ENCODE measurements around the gene ZNF175. TPM values are rescaled to one million over a fixed set of nuclear protein-coding genes. Genes with fewer than 3 reads are reported as not detected.

ZNF175 gene
- total and polyA plus RNA-seq, 9 of the 15 experiments (the other 6 are each of a cell fraction or from before 2014, with no cell fraction given), result 3.7 to 37.9 (median 14.0) TPM

GRCh38 chr19:51552996-51553725 is 17.9 kb upstream of the ZNF175 start:
- intact Hi-C loops (cut with micrococcal nuclease) (loop anchor here (2.0 to 5.0 kb wide), 2 partner anchors 14 to 54 kb away; no protein-coding TSS in a partner anchor), in situ Hi-C loops (cut with MboI) (no loop called here)
- Histone ChIP-seq H3K9ac (ENCODE audit: insufficient read depth in 1 of 2, low read depth in 2 of 2, low read length in 2 of 2) (peak overlapping the region in 1 of 2 experiments; percentile 2; a peak in 2 of 4 replicates), H3K9me3 (replicated peaks; ENCODE audit: control insufficient read depth, insufficient read depth, low read depth, low read length) (no peaks in the 10 kb centered on the region), H2AFZ (ENCODE audit: low read depth, low read length) (no peak overlapping the region), H3K27me3 (ENCODE audit: control insufficient read depth in 2 of 2, insufficient read depth in 2 of 2, low read length in 2 of 2) (no peaks in the 10 kb centered on the region), H3K4me2 (ENCODE audit: insufficient read depth, low read length) (peak overlapping the region; percentile 98), H3K4me1 (replicated peaks in 1 of 2; ENCODE audit: control insufficient read depth in 2 of 2, insufficient read depth in 2 of 2, low read length in 2 of 2) (peaks cover 23% of the 10 kb centered on the region in 2 experiments), H3K27ac (ENCODE audit: extremely low read depth, low read depth, low read length) (no peak overlapping the region), H3K79me2 (ENCODE audit: control insufficient read depth, insufficient read depth, low read length) (peaks cover 77% of the 10 kb centered on the region), H3K36me3 (ENCODE audit: control insufficient read depth, insufficient read depth, low read length) (peaks cover 14% of the 10 kb centered on the region; the same call in 2 of the 3 replicates), H3K4me3 (peak overlapping the region; percentile 51), H3K9me1 (ENCODE audit: control insufficient read depth, insufficient read depth, low read length) (no peaks in the 10 kb centered on the region), H4K20me1 (replicated peaks; ENCODE audit: control insufficient read depth, insufficient read depth, low read length) (no peaks in the 10 kb centered on the region)
- peak; percentile 55 for ATAC-seq
- 3% methylated on average over 19 of the region's 20 CpGs for WGBS (ENCODE audit: insufficient coverage, low coverage, missing lambda C conversion rate)
- ChIA-PET POLR2A (interaction anchor here (0.7 kb wide), 1 partner anchor 11 kb away, joined by 3 read pairs; no protein-coding TSS in a partner anchor), CTCF (ENCODE audit: low intra/inter-chr PET ratio) (no interaction called here)
- DNase-seq (ENCODE audit: extremely low read depth in 1 of 4, low spot score in 3 of 4), result peak; percentile 85 to 96 (median 90)
- FAIRE-seq, result peak; percentile 89
- no TSS peak for BruUV-seq (replicated peaks)
- TF ChIP-seq ZNF174 (CRISPR knock-in tag; IDR thresholded peaks at IDR 0.05), result no peak
- peak; percentile 39 to 57 for TF ChIP-seq FOXK2 (conservative IDR thresholded peaks at IDR 0.05 in 1 of 2, IDR thresholded peaks at IDR 0.05 in 1 of 2; ENCODE audit: low read depth in 2 of 2)
- TF ChIP-seq NCOA2 (IDR thresholded peaks at IDR 0.05; ENCODE audit: partially characterized antibody in 2 of 2), result no peak
- peak; percentile 58 to 94 for TF ChIP-seq MAZ (CRISPR knock-in tag; conservative IDR thresholded peaks at IDR 0.05 in 1 of 2, IDR thresholded peaks at IDR 0.05 in 1 of 2)
- no peak for TF ChIP-seq ZNF347 (CRISPR knock-in tag; IDR thresholded peaks at IDR 0.05; ENCODE audit: low read depth)
- TF ChIP-seq POLR2G (IDR thresholded peaks at IDR 0.05; ENCODE audit: low read depth, low read length), result peak; percentile 46; the same call in 1 of the 2 replicates
- peak; percentile 100 for TF ChIP-seq EHMT2 (IDR thresholded peaks at IDR 0.05)
- no peak for TF ChIP-seq LARP7 (IDR thresholded peaks at IDR 0.05)
- no peak for TF ChIP-seq HINFP (tag; conservative IDR thresholded peaks at IDR 0.05; ENCODE audit: low read depth)
- TF ChIP-seq ZNF140 (CRISPR knock-in tag; IDR thresholded peaks at IDR 0.05), result no peak
- peak; percentile 64 for TF ChIP-seq NCOR1 (IDR thresholded peaks at IDR 0.05)
- no peak for TF ChIP-seq NR2C1 (IDR thresholded peaks at IDR 0.05)
- no peak for TF ChIP-seq NR2C1 (tag; IDR thresholded peaks at IDR 0.05)
- no peak for TF ChIP-seq ZFX (CRISPR knock-in tag; IDR thresholded peaks at IDR 0.05)
- TF ChIP-seq RHOXF2B (CRISPR knock-in tag; conservative IDR thresholded peaks at IDR 0.05), result no peak
- TF ChIP-seq ZBTB9 (CRISPR knock-in tag; IDR thresholded peaks at IDR 0.05), result peak; percentile 78
- no peak for TF ChIP-seq E2F8 (IDR thresholded peaks at IDR 0.05; ENCODE audit: low read depth, partially characterized antibody)

Measured in K562 (cell line).